MM.1S (cell line): ENCODE measurements around the gene PRPSAP2.

Experiments used
- CTCF ChIP-seq: fragments of 300-600 bp; sonication (generic); IDR thresholded peaks from 2 replicates; pipeline ENCODE4 v1.5.1; 2016; ENCODE audit warnings: antibody characterized with exemption, low read length, mixed read lengths
- EZH2 ChIP-seq: fragments of 300-600 bp; sonication (generic); optimal IDR thresholded peaks from 2 replicates; pipeline ENCODE3; 2017; ENCODE audit warnings: low read depth, mild to moderate bottlenecking, antibody characterized with exemption, low read length, mixed read lengths
- EZH2phosphoT487 ChIP-seq: fragments of 300-600 bp; sonication (generic); IDR thresholded peaks from 2 replicates; pipeline ENCODE4 v1.6.1; 2018; ENCODE audit warnings: antibody characterized with exemption, low read length

DNA sequence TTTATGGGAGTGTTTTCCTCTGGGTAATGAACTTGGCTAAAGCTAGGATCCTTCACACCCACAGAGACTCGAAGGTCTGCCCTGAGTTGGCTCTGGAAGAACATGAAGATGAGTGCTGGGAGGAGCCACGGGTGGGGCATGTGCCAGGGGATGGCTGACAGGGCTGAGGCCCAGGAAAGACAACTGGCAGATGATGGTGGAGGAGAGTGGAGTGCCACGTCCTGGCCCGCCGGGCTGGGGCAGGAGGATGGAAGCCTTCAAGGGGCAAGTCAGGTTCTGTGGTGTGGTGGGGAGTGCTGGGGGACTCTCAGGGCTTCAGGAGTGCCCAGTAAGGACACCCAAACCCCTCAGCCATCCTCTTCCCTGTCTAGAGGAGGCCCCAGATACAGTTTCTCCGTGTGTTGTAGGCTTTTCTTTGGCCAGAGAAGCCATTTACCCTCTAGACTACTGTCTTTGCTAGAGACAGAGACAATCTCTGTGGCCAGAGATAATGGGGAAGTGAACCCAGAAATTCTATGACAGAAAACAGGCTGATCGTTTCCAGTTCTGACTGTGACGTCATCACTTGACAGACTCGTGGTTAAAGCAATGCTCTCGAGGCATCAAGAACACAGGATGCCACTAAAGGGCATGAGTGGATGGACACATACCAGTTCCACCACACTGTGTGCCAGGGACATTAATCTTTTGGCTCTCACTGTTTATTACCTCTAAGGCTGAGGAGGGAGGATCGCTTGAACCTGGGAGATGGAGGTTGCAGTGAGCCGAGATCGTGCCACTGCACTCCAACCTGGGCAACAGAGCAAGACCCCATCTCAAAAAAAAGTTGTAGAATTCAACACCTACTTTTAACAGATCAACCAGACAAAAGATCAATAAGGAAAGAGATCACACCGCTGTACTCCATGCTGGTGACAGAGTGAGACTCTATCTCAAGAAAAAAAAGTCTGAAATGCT is 75.4 kb downstream of the PRPSAP2 start:
- TF ChIP-seq CTCF, result no peak
- no peak for TF ChIP-seq EZH2
- no peak for TF ChIP-seq EZH2phosphoT487
